ENCODE data around the gene EHMT1.

The EHMT1 gene

GRCh38 chr9:137795156-137795666 is 176.4 kb downstream of the EHMT1 start:
- H3K4me1 Mint-ChIP-seq: peaks cover 15% of the 10 kb centered on the region
- H3K27me3 Mint-ChIP-seq (ENCODE audit: low read depth, poor library complexity): no peaks in the 10 kb centered on the region
- no peak overlapping the region for H3K4me3 Mint-ChIP-seq
- TF ChIP-seq CTCF (IDR thresholded peaks at IDR 0.05): no peak
- peaks cover 93% of the 10 kb centered on the region for H3K36me3 Mint-ChIP-seq (ENCODE audit: low read depth)
- peak overlapping the region; percentile 70 for H3K27ac Mint-ChIP-seq
- no peak for DNase-seq
- no peaks in the 10 kb centered on the region for H3K9me3 Mint-ChIP-seq

GRCh38 chr9:137797206-137798120 is 178.7 kb downstream of the EHMT1 start:
- TF ChIP-seq CTCF (IDR thresholded peaks at IDR 0.05): no peak
- H3K27me3 Mint-ChIP-seq (ENCODE audit: low read depth, poor library complexity): no peaks in the 10 kb centered on the region
- no peak overlapping the region for H3K4me3 Mint-ChIP-seq
- H3K27ac Mint-ChIP-seq: peak overlapping the region; percentile 53
- H3K9me3 Mint-ChIP-seq: no peaks in the 10 kb centered on the region
- H3K36me3 Mint-ChIP-seq (ENCODE audit: low read depth): peaks cover 88% of the 10 kb centered on the region
- no peak for DNase-seq
- H3K4me1 Mint-ChIP-seq: peaks cover 11% of the 10 kb centered on the region

GRCh38 chr9:137798142-137798541 is 179.3 kb downstream of the EHMT1 start:
- no peak for DNase-seq
- Mint-ChIP-seq H3K4me1 (peaks cover 11% of the 10 kb centered on the region), H3K36me3 (ENCODE audit: low read depth) (peaks cover 88% of the 10 kb centered on the region), H3K27ac (peak overlapping the region; percentile 53), H3K4me3 (no peak overlapping the region), H3K27me3 (ENCODE audit: low read depth, poor library complexity) (no peaks in the 10 kb centered on the region), H3K9me3 (no peaks in the 10 kb centered on the region)
- TF ChIP-seq CTCF (IDR thresholded peaks at IDR 0.05): no peak

- Mint-ChIP-seq H3K27me3 (ENCODE audit: low read depth, poor library complexity) (no peaks in the 10 kb centered on the region), H3K27ac (peak overlapping the region; percentile 36), H3K36me3 (ENCODE audit: low read depth) (peaks cover 88% of the 10 kb centered on the region), H3K4me1 (peaks cover 11% of the 10 kb centered on the region), H3K4me3 (no peak overlapping the region), H3K9me3 (peaks cover 4% of the 10 kb centered on the region)
- TF ChIP-seq CTCF (IDR thresholded peaks at IDR 0.05): no peak
- DNase-seq: no peak
Measured at GRCh38 chr9:137798901-137799629, 180.3 kb downstream of the EHMT1 start.

- DNase-seq: no peak
- Mint-ChIP-seq H3K4me1 (peaks cover 11% of the 10 kb centered on the region), H3K9me3 (peaks cover 5% of the 10 kb centered on the region), H3K27me3 (ENCODE audit: low read depth, poor library complexity) (no peaks in the 10 kb centered on the region), H3K4me3 (no peak overlapping the region), H3K27ac (peak overlapping the region; percentile 39), H3K36me3 (ENCODE audit: low read depth) (peaks cover 89% of the 10 kb centered on the region)
- TF ChIP-seq CTCF (IDR thresholded peaks at IDR 0.05): no peak
Measured at GRCh38 chr9:137799630-137799983, 180.8 kb downstream of the EHMT1 start.

All from nephron progenitor cell (in vitro differentiated cells).